Measurements from ENCODE around the gene TMEM196. TPM values are rescaled to one million over a fixed set of nuclear protein-coding genes. Genes with fewer than 3 reads are reported as not detected.

The TMEM196 gene
- total and polyA plus RNA-seq, 2 donors (not counting 1 experiment from before 2014, with no cell fraction given) = not detected

DNA sequence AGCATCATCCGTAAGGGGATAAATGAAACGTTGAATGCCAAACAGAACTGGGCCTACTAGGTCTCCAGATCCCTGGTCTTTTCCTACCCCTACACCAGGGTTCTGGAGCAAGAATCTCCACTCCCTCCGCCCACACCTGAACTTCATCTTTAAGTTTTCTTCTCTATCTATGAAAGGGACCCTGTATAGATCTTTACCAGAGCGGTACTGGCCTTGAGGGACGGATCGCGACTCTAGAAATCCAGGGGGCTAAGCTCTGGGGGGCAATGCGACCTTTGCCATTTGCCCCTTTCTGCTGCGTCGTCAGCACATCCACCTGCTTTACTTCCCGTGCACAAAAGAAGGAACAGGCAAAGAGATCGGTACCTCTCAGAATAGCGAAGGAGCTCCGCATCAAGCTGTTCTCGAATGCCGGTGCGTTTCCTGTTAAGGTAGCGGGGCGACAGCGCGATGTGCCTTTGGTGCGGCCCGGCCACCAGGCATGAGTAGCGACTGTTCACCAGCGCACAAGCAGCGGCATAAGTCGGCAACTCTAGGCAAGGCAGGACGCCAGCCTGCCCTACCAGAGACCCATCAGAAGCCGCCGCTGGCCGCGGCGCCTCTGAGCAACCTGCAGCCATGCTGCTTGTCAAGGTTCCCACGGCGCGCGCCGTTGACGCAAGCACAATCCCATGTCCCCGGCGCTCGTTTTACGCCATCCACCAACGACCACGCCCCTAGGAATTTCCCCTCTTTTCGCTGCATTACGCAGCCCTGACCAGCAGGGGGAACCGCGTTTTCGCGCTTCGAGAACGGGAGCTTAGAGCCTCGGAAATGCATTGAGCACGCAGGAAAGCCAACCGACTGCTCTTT is 64.8 kb downstream of the TMEM196 start, which contains the start of gene POLR1F:
Gene POLR1F (minus strand): TSS at position 641 of the 852 bp plus-strand sequence. CDS start 21 bp downstream, at position 620.
- peak; percentile 98 for DNase-seq
- Histone ChIP-seq H3K27ac (ENCODE audit: low read length in 2 of 2) (peak within 1 kb of the TSS; percentile 87 to 88), H3K4me1 (ENCODE audit: control insufficient read depth in 2 of 2, insufficient read depth in 2 of 2, low read length in 2 of 2) (peaks cover 17 to 20% of the 10 kb centered on the region in 2 donors), H3K9ac (ENCODE audit: low read length) (peak within 1 kb of the TSS; percentile 90), H3K4me2 (replicated peaks; ENCODE audit: low read depth, low read length, poor library complexity, severe bottlenecking) (peak within 1 kb of the TSS; percentile 83), H3K9me3 (ENCODE audit: control extremely low read depth in 1 of 3, control insufficient read depth in 2 of 3, insufficient read depth in 1 of 3, low read length in 2 of 3) (no peaks in the 10 kb centered on the region), H3K79me2 (ENCODE audit: control insufficient read depth, insufficient read depth, low read length) (peaks cover 36% of the 10 kb centered on the region), H3K27me3 (replicated peaks in 1 of 4; ENCODE audit: control extremely low read depth in 1 of 4, control insufficient read depth in 3 of 4, insufficient read depth in 4 of 4, low read length in 3 of 4) (no peaks in the 10 kb centered on the region), H3K36me3 (replicated peaks in 1 of 2; ENCODE audit: control extremely low read depth in 1 of 2, control insufficient read depth in 1 of 2, extremely low read depth in 1 of 2, insufficient read depth in 2 of 2, low read length in 1 of 2) (no peaks in the 10 kb centered on the region), H3K4me3 (ENCODE audit: control extremely low read depth in 1 of 5, extremely low read depth in 1 of 5, insufficient read depth in 1 of 5, low read depth in 2 of 5, low read length in 4 of 5) (peak within 1 kb of the TSS; percentile 60 to 95 (median 85)), H2AFZ (ENCODE audit: insufficient read depth, low read depth, low read length, poor library complexity, severe bottlenecking) (peak within 1 kb of the TSS; percentile 81), H4K20me1 (ENCODE audit: control insufficient read depth, insufficient read depth, low read length, poor library complexity, severe bottlenecking) (no peaks in the 10 kb centered on the region)
- peak within 1 kb of the TSS; percentile 94 for H3K27ac Mint-ChIP-seq
- H3K4me1 Mint-ChIP-seq = peaks cover 41% of the 10 kb centered on the region
- TF ChIP-seq, protein P1, sequence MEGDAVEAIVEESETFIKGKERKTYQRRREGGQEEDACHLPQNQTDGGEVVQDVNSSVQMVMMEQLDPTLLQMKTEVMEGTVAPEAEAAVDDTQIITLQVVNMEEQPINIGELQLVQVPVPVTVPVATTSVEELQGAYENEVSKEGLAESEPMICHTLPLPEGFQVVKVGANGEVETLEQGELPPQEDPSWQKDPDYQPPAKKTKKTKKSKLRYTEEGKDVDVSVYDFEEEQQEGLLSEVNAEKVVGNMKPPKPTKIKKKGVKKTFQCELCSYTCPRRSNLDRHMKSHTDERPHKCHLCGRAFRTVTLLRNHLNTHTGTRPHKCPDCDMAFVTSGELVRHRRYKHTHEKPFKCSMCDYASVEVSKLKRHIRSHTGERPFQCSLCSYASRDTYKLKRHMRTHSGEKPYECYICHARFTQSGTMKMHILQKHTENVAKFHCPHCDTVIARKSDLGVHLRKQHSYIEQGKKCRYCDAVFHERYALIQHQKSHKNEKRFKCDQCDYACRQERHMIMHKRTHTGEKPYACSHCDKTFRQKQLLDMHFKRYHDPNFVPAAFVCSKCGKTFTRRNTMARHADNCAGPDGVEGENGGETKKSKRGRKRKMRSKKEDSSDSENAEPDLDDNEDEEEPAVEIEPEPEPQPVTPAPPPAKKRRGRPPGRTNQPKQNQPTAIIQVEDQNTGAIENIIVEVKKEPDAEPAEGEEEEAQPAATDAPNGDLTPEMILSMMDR (IDR thresholded peaks at IDR 0.05) = peak; percentile 80
- TF ChIP-seq EZH2 (IDR thresholded peaks at IDR 0.05; ENCODE audit: borderline replicate concordance, insufficient read depth, low read depth, low read length, poor library complexity, severe bottlenecking) = no peak
- H3K27me3 Mint-ChIP-seq = peaks cover 3% of the 10 kb centered on the region
- H3K9me3 Mint-ChIP-seq (ENCODE audit: insufficient read depth) = no peaks in the 10 kb centered on the region
- peak; percentile 97 for ATAC-seq (ENCODE audit: low read depth)
- intact Hi-C loops (cut with micrococcal nuclease) = loop anchor here (1.0 to 5.0 kb wide), 5 partner anchors 44 to 1719 kb away; partner anchors contain the start of gene SP4
- WGBS (ENCODE audit: insufficient coverage) = under 1% methylated on average over 54 of the region's 56 CpGs
- POLR2A ChIA-PET = interaction anchor here (0.7 kb wide), 1 partner anchor 608 kb away, joined by 5 read pairs; no protein-coding TSS in a partner anchor
- peak within 1 kb of the TSS; percentile 96 for H3K4me3 Mint-ChIP-seq
- CTCF ChIA-PET = interaction anchor here (0.6 to 11.5 kb wide), 14 partner anchors 15 to 1128 kb away, joined by 3 to 341 read pairs (median 4); partner anchors contain the start of genes ITGB8 and MACC1
